HUES64 (cell line): ENCODE measurements around the gene BRD1.

ENCODE experiments used
- H3K27ac ChIP-seq: 2 replicates; pipeline ENCODE4 v1.7.0; 2013; ENCODE audit warnings: low read depth, low read length, inconsistent platforms
- H3K27me3 ChIP-seq: 2 replicates; pipeline ENCODE4 v1.6.1; 2013; ENCODE audit warnings: mild to moderate bottlenecking, low read length; ENCODE audit not compliant: insufficient read depth
- H3K36me3 ChIP-seq: 2 replicates; pipeline ENCODE4 v1.6.1; 2013; ENCODE audit warnings: mild to moderate bottlenecking, low read length; ENCODE audit not compliant: insufficient read depth
- H3K4me1 ChIP-seq: 2 replicates; pipeline ENCODE4 v1.6.1; 2013; ENCODE audit warnings: mild to moderate bottlenecking, low read length, moderate library complexity; ENCODE audit not compliant: insufficient read depth
- H3K4me3 ChIP-seq: 2 replicates; pipeline ENCODE4 v1.5.1; 2013; ENCODE audit warnings: mild to moderate bottlenecking, low read length, moderate library complexity
- H3K9ac ChIP-seq: 2 replicates; pipeline ENCODE4 v1.6.1; 2013; ENCODE audit warnings: mild to moderate bottlenecking, low read depth, low read length
- H3K9me3 ChIP-seq: 2 replicates; pipeline ENCODE4 v1.6.1; 2013; ENCODE audit warnings: low read depth, low read length; ENCODE audit not compliant: insufficient read depth
- WGBS: fragments of 150-250, 120-280 bp; methylation state at CpG from one replicate; pipeline ENCODE4 v1.1.7; 2013; ENCODE audit warnings: missing lambda C conversion rate; 5-methylcytosine and 5-hydroxymethylcytosine counted together

Gene BRD1

DNA sequence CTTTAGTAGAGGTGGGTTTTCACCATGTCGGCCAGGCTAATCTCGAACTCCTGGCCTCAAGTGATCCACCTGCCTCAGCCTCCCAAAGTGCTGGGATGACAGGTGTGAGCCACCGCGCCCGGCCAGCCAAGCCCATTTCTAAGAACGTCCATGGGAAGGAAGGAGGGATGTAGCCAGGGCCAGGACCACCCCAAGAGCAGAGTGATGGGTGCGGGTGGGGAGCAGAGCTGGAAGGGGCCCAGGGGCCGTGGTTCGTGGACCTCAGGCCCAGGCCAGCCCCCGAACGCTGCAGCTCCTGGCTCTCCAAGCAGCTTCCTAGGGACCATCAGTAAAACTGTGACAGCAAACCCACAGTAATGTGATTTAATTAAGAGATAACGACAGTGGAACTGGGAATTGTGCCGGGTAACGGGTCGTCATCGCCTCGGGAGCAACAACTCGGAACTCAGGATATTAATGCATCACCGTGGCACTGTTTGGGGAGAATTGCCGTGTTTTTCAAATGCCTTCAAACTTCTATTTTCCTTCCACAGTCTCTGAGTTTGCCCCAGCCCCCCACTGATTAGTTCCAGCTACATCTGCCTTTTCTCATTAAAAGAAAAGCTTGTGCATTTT is 74.3 kb downstream of the BRD1 start:
- WGBS = 94% methylated on average over 20 of the region's 20 CpGs
- H3K27ac ChIP-seq = no peak overlapping the region
- no peaks in the 10 kb centered on the region for H3K36me3 ChIP-seq
- H3K9me3 ChIP-seq = 0 out of 2 replicates have a peak, but pooled peaks cover 2% of the 10 kb centered on the region
- no peak overlapping the region for H3K9ac ChIP-seq
- no peaks in the 10 kb centered on the region for H3K4me1 ChIP-seq
- no peaks in the 10 kb centered on the region for H3K27me3 ChIP-seq
- H3K4me3 ChIP-seq = no peak overlapping the region

DNA sequence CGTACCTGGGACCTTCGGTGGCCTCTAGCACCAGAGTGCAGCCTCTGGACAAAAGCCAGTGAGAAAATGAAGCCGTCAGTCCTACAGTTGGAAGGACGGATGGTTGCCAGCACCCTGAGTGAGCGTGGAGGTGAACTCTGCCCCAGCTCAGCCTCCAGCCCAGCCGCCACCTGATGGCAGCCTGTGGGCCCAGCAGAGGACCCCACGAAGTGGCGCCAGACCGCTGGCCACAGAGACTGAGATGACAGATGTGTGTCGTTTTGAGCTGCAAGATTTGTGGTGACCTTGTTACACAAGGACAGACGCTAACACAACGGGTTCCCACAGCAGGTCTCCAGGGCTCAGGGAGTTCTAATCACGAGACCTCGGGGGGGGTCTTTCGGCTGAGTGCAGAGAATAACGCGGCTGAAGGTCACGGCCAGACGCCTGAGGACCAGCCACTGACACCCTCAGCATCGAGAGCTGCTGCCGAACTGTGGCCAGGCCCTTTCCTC is 75.0 kb downstream of the BRD1 start:
- Histone ChIP-seq H3K36me3 (no peaks in the 10 kb centered on the region), H3K9me3 (0 out of 2 replicates have a peak, but pooled peaks cover 3% of the 10 kb centered on the region), H3K27ac (no peak overlapping the region), H3K9ac (no peak overlapping the region), H3K27me3 (no peaks in the 10 kb centered on the region), H3K4me3 (no peak overlapping the region), H3K4me1 (no peaks in the 10 kb centered on the region)
- 86% methylated on average over 21 of the region's 21 CpGs for WGBS

DNA sequence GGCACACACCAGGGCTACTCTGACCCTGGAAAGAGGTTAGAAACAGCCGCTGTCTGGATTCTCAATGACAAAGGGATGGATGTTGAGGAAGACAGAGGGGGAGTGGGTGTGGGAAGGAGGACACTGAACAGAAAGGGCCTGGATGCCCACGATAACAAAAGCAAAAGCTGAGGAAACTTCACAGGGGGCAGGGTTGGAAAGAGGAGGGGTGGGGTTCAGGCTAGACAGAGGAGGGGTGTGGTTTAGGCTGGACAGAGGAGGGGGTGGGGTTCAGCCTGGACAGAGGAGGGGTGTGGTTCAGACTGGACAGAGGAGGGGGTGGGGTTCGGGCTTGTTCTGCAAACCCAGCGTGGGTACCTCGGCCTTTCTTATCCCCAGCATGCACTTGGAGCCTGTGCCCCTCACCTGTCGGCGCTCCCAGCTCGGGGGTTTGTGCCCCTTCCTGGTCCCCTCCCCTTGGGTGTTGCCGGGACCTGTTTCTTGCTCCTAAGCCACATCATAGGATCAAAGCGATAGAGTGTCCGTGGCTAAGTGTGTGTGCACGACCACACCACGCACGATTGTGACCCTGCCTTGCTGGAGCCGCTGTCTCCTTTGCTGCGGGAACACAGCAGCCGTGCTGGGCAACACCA is 75.6 kb downstream of the BRD1 start:
- H3K36me3 ChIP-seq = no peaks in the 10 kb centered on the region
- H3K27me3 ChIP-seq = no peaks in the 10 kb centered on the region
- no peaks in the 10 kb centered on the region for H3K4me1 ChIP-seq
- H3K4me3 ChIP-seq = no peak overlapping the region
- no peak overlapping the region for H3K27ac ChIP-seq
- peaks cover 6% of the 10 kb centered on the region; the same call in 1 of the 2 replicates for H3K9me3 ChIP-seq
- H3K9ac ChIP-seq = no peak overlapping the region
- 89% methylated on average over 17 of the region's 17 CpGs for WGBS

DNA sequence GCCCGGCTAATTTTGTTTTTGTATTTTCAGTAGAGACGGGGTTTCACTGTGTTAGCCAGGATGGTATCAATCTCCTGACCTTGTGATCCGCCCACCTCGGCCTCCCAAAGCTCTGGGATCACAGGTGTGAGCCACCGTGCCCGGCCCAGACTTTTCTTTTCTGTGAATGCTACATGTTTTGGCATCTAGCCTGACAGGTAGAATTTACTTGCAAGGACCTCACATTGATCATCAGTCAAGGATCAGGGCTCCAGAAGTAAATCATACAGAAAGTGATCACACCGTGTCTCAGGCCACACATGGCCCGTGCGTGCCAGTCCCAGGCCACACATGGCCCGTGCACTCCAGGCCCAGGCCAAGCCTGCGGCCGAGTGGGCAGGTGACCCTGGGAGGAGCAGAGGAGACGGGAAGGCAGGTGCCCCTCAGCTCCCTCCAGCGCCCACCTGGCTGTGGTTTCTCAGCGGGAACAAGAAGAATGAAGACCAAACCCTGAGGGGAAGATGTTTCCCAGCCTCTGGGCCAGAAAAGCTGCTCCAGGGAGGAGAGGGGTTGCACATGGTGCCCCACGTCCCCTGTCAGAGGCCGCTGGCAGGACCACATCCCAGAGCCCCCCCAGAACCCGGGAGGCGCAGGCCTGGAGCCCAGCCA is 76.2 kb downstream of the BRD1 start:
- H3K4me1 ChIP-seq = no peaks in the 10 kb centered on the region
- no peaks in the 10 kb centered on the region for H3K27me3 ChIP-seq
- no peak overlapping the region for H3K27ac ChIP-seq
- 92% methylated on average over 19 of the region's 19 CpGs for WGBS
- no peak overlapping the region for H3K9ac ChIP-seq
- H3K36me3 ChIP-seq = no peaks in the 10 kb centered on the region
- peaks cover 11% of the 10 kb centered on the region for H3K9me3 ChIP-seq
- no peak overlapping the region for H3K4me3 ChIP-seq

DNA sequence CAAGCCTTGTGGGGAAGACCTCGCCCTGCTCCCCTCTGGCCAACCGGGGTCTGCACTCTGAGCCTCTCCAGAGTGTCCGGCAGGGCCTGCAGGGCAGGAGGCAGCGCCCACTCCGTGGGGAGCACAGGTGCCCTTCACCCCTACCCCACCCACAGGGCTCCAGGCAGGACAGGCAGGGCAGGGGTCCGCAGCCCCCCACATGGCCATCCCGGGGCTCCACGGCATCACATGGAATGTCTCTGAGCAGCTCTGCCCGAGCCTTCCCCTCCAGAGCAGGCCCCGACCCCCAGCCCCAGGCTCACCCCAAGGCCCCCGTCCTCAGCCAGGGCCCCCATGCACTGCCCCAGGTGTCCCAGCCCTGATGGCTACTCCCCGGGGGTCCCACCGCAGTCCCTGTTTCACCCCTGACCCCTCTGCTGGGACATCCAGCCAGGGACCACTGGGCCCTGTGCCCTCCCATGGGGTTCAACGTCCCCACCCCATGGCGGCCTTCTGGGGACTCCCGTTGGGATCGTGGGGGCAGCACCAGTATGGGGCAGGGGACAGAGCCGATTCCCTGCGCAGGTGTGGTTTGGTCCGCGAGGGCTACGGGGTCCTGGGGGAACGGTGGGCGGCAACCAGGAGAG is 77.7 kb downstream of the BRD1 start:
- H3K4me3 ChIP-seq = no peak overlapping the region
- no peak overlapping the region for H3K9ac ChIP-seq
- 93% methylated on average over 24 of the region's 24 CpGs for WGBS
- no peaks in the 10 kb centered on the region for H3K36me3 ChIP-seq
- no peaks in the 10 kb centered on the region for H3K27me3 ChIP-seq
- H3K4me1 ChIP-seq = no peaks in the 10 kb centered on the region
- peaks cover 24% of the 10 kb centered on the region for H3K9me3 ChIP-seq
- H3K27ac ChIP-seq = no peak overlapping the region

DNA sequence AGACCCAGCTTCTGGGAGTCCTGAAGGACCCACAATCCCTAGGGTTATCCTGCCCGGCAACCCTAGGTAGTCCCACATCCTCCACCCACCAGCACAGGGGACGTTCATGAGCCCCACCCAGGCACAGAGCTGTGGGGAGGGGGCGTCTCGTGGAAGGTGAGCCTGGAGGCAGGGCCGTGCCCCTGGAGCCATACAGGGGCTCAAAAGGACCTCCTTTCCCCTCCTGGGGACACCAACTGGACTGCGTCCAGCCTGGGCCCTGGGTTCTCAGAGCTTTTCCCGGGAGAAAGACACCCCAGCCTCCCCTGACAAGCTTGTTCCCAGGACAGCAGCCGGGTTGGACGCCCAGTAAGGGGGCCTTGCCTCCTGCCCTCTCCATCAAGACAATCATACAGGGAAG is 78.4 kb downstream of the BRD1 start:
- H3K9ac ChIP-seq = no peak overlapping the region
- H3K36me3 ChIP-seq = no peaks in the 10 kb centered on the region
- H3K27me3 ChIP-seq = no peaks in the 10 kb centered on the region
- 90% methylated on average over 9 of the region's 9 CpGs for WGBS
- H3K9me3 ChIP-seq = peaks cover 28% of the 10 kb centered on the region
- no peak overlapping the region for H3K27ac ChIP-seq
- no peaks in the 10 kb centered on the region for H3K4me1 ChIP-seq
- H3K4me3 ChIP-seq = no peak overlapping the region

DNA sequence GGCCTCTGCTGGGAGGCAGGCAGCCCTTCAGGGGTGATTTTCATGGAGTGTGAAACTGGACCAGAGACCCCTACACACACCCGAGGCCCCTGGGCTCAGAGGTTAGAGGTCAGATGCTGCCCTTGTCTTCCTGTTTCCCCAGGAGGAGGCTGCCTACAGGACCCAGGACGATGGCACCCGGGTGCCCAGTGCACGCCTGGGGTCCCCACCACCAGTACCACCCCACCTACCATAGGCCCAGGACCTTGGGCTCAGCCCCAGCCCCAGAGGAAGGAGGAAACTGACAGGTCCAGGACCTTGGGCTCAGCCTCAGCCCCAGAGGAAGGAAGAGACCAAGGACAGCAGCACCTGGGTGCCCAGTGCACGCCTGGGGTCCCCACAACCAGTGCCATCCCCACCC is 79.2 kb downstream of the BRD1 start:
- H3K36me3 ChIP-seq = no peaks in the 10 kb centered on the region
- peaks cover 28% of the 10 kb centered on the region for H3K9me3 ChIP-seq
- H3K9ac ChIP-seq = no peak overlapping the region
- H3K27me3 ChIP-seq = no peaks in the 10 kb centered on the region
- H3K27ac ChIP-seq = no peak overlapping the region
- no peak overlapping the region for H3K4me3 ChIP-seq
- WGBS = 95% methylated on average over 5 of the region's 5 CpGs
- H3K4me1 ChIP-seq = no peaks in the 10 kb centered on the region

DNA sequence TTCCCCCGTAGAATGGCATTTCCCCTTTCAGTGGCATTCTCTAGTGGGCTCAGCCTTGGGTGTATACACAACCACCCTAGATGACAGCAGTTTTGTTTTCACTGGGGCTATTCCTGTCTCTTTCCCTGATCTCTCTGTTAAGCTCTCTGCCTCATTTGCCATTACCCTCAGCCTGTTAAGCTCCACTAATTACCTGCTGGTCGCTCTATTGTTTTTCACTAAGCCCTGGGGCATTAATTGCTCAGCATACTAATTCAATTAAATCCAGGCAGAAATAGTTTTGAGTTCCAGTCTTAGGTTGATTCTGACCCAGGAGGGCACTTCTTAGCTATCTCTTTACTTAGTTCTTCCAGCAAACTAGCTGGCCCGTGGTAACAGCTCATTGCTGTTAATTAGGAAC is 80.0 kb downstream of the BRD1 start:
- H3K27ac ChIP-seq = no peak overlapping the region
- H3K4me3 ChIP-seq = no peak overlapping the region
- 89% methylated on average over 2 of the region's 3 CpGs for WGBS
- no peak overlapping the region for H3K9ac ChIP-seq
- H3K36me3 ChIP-seq = no peaks in the 10 kb centered on the region
- H3K27me3 ChIP-seq = no peaks in the 10 kb centered on the region
- H3K4me1 ChIP-seq = no peaks in the 10 kb centered on the region
- peaks cover 28% of the 10 kb centered on the region for H3K9me3 ChIP-seq

DNA sequence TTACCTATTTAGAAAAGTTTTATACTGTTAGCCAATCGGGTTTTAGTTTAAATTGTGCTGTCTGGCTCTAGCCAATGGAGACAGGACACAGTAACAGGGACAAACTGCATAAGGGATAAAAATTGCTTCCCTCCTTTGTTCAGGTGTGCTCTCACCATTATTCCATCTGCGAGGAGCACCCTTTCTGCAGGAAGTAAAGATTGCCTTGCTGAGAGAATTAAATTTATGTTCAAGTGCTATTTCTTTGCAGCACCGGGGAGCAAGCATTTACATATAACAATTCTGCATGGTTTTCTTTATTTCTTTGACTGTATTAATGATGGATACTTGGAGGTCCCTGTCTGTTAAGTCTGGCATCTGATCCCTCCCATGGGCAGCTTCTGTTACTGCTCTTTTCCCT is 80.5 kb downstream of the BRD1 start:
- Histone ChIP-seq H3K4me1 (no peaks in the 10 kb centered on the region), H3K9me3 (peaks cover 28% of the 10 kb centered on the region), H3K27ac (no peak overlapping the region), H3K27me3 (no peaks in the 10 kb centered on the region), H3K4me3 (no peak overlapping the region), H3K9ac (no peak overlapping the region), H3K36me3 (no peaks in the 10 kb centered on the region)
- 70% methylated on average over 1 of the region's 3 CpGs for WGBS

DNA sequence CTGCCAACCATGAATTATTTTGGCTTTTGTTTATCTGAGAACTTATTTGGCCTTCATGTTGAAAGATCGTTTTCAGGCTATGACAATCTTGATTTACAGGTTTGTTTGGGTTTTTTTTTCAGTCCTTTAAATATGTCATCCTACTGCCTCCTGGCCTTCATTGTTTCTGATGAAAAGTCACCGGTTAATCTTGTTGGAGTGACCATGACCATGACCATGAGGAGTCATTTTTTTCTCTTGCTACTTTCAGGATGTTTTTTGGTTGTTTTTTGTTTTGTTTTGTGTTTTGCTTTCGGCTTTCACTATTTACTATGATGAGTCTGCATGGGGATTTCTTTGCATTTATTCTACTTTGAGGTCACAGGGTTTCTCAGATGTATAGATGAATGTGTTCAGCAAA is 81.6 kb downstream of the BRD1 start:
- H3K9me3 ChIP-seq = peaks cover 32% of the 10 kb centered on the region
- 76% methylated on average over 3 of the region's 3 CpGs for WGBS
- H3K27ac ChIP-seq = no peak overlapping the region
- no peaks in the 10 kb centered on the region for H3K27me3 ChIP-seq
- no peak overlapping the region for H3K4me3 ChIP-seq
- no peaks in the 10 kb centered on the region for H3K4me1 ChIP-seq
- H3K9ac ChIP-seq = no peak overlapping the region
- H3K36me3 ChIP-seq = no peaks in the 10 kb centered on the region

DNA sequence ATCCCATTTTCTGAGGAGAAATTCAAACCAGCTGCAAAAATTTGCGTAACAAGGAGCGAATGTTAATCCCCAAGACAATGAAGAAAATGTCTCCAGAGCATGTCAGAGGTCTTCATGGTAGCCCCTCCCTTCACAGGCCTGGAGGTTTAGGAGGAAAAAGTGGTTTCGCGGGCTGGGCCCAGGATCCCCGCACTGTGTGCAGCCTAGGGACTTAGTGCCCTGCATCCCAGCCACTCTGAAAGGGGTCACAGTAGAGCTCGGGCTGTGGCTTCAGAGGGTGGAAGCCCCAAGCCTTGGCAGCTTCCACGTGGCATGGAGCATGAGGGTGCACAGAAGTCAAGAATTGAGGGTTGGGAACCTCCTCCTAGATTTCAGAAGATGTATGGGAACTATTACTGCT is 87.4 kb downstream of the BRD1 start:
- Histone ChIP-seq H3K4me1 (no peaks in the 10 kb centered on the region), H3K9me3 (peaks cover 22% of the 10 kb centered on the region), H3K36me3 (no peaks in the 10 kb centered on the region), H3K4me3 (no peak overlapping the region), H3K27me3 (no peaks in the 10 kb centered on the region), H3K9ac (no peak overlapping the region), H3K27ac (no peak overlapping the region)
- WGBS = 79% methylated on average over 7 of the region's 7 CpGs
